ENCODE results near the gene MLX. TPM values are rescaled to one million over a fixed set of nuclear protein-coding genes. Genes with fewer than 3 reads are reported as not detected.
"Not testable (repeated sequence)": the region's sequence is repeated elsewhere in the genome, so short reads cannot be mapped to it uniquely, and the experiment has no call there.

MLX gene
- total RNA-seq, 2 donors from 2014 or later, result 95.1 to 98.8 TPM

GRCh38 chr17:42548993-42549755 lies 17.7 kb upstream of the MLX start:
- intact Hi-C loops (cut with DNase I, micrococcal nuclease), result no loop called here
- ATAC-seq (no peak), DNase-seq (no peak)

- DNase-seq; ATAC-seq; intact Hi-C loops (cut with DNase I, micrococcal nuclease): not testable (repeated sequence)
Observed at GRCh38 chr17:42552736-42553135, 14.2 kb upstream of the MLX start, which contains the start of gene HSD17B1. HSD17B1 (plus strand) TSS chr17:42552923; CDS start chr17:42552934, 11 bp downstream.

GRCh38 chr17:42553161-42553818 lies 13.6 kb upstream of the MLX start:
- DNase-seq (peak; percentile 29), ATAC-seq (no peak)
- intact Hi-C loops (cut with DNase I, micrococcal nuclease), result no loop called here

GRCh38 chr17:42553866-42554249 lies 13.0 kb upstream of the MLX start:
- ATAC-seq (peak; percentile 47), DNase-seq (peak; percentile 36 to 42)
- intact Hi-C loops (cut with DNase I, micrococcal nuclease), result no loop called here

- intact Hi-C loops (cut with DNase I, micrococcal nuclease), result no loop called here
- ATAC-seq (peak; percentile 89), DNase-seq (peak; percentile 88 to 92)
Observed at GRCh38 chr17:42554250-42555121, 12.4 kb upstream of the MLX start.

GRCh38 chr17:42555122-42555622 lies 11.7 kb upstream of the MLX start:
- DNase-seq (no peak), ATAC-seq (no peak)
- intact Hi-C loops (cut with DNase I, micrococcal nuclease), result no loop called here

- ATAC-seq; intact Hi-C loops (cut with DNase I, micrococcal nuclease): not testable (repeated sequence)
- DNase-seq, result peak in 1 of 2 donors; percentile 32
Observed at GRCh38 chr17:42555961-42556617, 10.8 kb upstream of the MLX start.

GRCh38 chr17:42559075-42559474 lies 7.8 kb upstream of the MLX start:
- peak; percentile 48 to 54 for DNase-seq
- ATAC-seq, result peak; percentile 29
- intact Hi-C loops (cut with DNase I, micrococcal nuclease), result no loop called here

GRCh38 chr17:42560246-42560645 lies 6.7 kb upstream of the MLX start:
- ATAC-seq (no peak), DNase-seq (no peak)
- intact Hi-C loops (cut with DNase I, micrococcal nuclease), result no loop called here

- ATAC-seq, result peak; percentile 74
- intact Hi-C loops (cut with DNase I, micrococcal nuclease), result no loop called here
- DNase-seq, result peak; percentile 96 to 97
Observed at GRCh38 chr17:42561897-42562387, 5.0 kb upstream of the MLX start, which contains the start of gene COASY. COASY (plus strand) TSS chr17:42562148; CDS start chr17:42562623, 475 bp downstream.

GRCh38 chr17:42562388-42563142 lies 4.3 kb upstream of the MLX start:
- peak in 1 of 2 donors; percentile 42 for DNase-seq
- intact Hi-C loops (cut with DNase I, micrococcal nuclease), result no loop called here
- peak; percentile 11 for ATAC-seq

GRCh38 chr17:42563143-42563509 lies 3.8 kb upstream of the MLX start:
- DNase-seq (peak in 1 of 2 donors; percentile 32), ATAC-seq (no peak)
- intact Hi-C loops (cut with DNase I, micrococcal nuclease), result no loop called here

GRCh38 chr17:42563543-42563942 lies 3.4 kb upstream of the MLX start:
- ATAC-seq, result no peak
- peak in 1 of 2 donors; percentile 32 for DNase-seq
- intact Hi-C loops (cut with DNase I, micrococcal nuclease), result no loop called here

GRCh38 chr17:42563950-42564349 lies 3.0 kb upstream of the MLX start:
- ATAC-seq, result no peak
- intact Hi-C loops (cut with DNase I, micrococcal nuclease), result no loop called here
- no peak for DNase-seq

GRCh38 chr17:42564815-42565522 lies 1.9 kb upstream of the MLX start:
- intact Hi-C loops (cut with DNase I, micrococcal nuclease), result no loop called here
- ATAC-seq (no peak), DNase-seq (peak in 1 of 2 donors; percentile 37)

GRCh38 chr17:42565523-42566214 lies 1.2 kb upstream of the MLX start:
- ATAC-seq, result no peak
- DNase-seq, result no peak
- intact Hi-C loops (cut with DNase I, micrococcal nuclease), result no loop called here
